Activated CD4-positive, CD25-positive, alpha-beta regulatory T cell (primary cell): ENCODE measurements around the gene CEP85.
A peak's percentile ranks its signal among the peaks of the same experiment; 100 is the strongest.

Experiments used
- DNase-seq, 4 experiments: peaks; one replicate each; lab custom pipeline; 2025; lab: John Stamatoyannopoulos, UW

CEP85 gene

DNA sequence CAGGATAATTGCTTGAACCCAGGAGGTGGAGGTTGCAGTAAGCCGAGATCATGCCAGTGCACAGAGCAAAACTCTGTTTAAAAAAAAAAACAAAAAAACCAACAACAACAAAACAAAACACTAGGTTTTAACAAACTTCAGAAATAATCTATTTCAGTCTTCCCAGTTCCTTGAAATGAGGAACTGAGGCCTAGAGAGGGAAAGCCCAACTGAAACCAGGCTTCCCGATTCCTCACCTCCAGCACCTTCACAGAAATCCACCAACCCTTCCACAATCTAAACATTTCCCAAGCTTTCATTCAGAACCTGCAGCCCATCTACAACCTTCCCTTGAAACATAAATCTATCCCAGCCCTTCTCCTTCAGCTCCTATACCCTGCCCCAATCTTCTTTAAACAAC is 83.1 kb downstream of the CEP85 start:
- no peak for DNase-seq

DNA sequence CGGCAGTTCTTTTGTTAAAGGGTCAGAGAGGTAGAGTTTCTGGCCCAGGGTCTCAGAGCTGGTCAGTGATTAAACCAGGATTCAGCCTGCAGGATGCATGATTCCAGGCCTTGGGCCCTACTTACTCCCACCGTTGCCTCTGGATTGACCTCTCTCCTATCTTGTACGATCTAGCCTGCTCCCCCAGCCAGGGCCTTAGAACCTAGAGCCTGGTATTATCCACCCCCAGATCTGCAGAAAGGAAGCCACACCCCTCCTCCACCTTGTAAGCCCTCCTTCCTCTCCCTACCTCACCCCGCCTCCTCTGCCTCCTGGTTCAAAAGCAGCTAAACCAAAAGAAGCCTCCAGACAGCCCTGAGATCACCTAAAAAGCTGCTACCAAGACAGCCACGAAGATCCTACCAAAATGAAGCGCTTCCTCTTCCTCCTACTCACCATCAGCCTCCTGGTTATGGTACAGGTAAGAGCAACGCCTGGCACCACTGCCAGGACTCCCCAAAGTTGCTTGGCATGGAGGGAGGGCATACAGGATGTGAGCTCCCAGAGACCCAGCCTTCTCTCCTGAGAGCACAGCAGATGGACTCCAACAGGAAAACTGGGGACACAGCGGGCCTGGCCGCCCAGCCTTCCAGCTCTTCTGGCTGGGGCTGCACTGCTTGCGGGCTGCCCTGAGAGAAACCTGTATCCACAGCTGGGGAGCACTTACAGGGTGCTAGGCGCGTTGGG is 83.8 kb downstream of the CEP85 start, which contains the start of gene CD52:
Gene CD52, plus strand, starts transcription at position 347 of the 726 bp plus-strand sequence. Its CDS starts 60 bp downstream, at position 407.
- peak in 3 of 4 experiments; percentile 20 to 57 (median 43) for DNase-seq

DNA sequence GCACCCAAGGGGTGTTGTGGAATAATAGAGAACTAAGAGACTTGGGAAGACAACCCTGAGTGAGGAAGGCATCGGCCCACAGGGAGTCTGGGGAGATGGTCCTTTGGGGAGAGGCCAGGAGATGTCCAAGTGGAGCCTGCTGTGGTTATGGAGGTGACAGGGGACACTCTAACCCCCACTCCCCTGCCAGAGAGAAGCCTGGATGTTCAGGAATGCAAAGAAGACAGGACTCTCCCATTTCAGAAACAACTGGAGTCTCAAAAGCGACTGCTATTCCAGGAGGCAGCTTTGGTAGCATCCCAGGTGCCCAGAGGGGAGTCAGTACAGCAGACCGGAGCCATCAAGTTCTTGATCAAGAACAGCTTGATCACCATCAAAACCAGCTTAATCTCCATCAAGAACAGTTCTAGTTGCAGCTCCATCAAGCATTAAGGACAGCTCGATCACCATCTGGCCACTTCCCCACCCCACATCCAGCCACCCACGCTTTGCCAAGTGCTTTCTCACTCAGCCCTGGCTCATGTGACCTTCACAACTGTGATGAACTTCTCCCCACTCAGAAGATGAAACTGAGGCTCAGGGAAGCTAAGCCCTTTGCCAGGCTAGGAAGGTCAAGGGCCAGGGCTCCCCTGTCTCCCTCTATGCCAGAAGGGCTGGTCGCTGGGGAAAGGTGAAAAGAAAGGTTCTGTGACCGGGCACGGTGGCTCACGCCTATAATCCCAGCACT is 84.5 kb downstream of the CEP85 start:
- DNase-seq: no peak

DNA sequence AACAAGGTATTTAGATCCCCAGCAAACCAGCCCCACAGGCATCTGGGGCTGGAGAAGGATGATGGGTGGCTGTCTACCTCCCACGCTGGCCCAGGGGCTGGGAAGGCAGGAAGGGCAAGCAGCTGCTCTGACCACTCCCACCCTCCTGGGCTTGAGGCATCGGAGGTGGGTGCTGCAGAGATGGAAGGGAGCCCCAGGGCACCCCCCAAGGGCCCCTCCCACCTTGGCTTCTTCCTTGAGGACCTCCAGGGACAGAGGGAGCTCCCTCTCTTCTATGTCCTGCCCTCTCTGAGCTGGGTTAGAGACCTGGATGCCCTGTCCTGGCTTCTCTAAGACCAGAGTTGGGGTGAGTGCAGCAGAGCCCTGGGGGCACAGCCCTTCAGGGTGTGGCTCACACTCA is 86.9 kb downstream of the CEP85 start:
- no peak for DNase-seq

DNA sequence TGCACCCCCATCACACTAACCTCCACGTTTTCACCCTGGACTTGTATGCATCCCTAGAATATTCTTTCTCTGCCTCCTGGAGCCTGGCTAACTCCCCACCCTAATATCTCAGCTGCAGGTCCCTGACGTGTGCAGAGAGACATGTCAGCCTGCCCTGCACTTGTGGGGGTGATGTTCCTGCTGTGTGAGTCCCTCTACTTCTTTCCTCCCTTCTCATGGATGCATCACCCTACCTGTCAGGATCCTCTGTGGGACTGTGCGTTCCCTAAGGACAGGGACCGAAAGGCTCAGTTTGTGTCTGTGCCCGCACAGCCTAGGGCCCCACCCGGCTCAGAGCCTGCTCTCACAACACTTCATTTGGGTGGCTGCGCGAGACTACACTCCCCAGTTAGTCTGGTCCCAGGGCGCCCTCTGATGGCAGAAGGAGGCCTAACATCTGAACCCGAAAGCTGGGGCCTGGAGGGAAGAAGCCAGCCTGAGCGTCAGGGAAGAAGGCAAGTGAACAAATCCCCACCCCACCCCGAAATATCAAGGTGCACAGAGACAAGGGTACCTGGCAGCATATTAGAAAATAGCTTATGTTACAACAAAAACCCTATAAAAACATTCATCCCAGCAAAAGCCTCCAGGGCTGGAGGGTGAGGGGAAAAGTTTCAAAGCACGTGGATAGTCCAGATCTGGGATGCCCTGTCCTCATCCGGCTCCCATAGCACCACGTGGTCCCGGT is 87.5 kb downstream of the CEP85 start:
- DNase-seq: peak; percentile 84 to 98 (median 88)

DNA sequence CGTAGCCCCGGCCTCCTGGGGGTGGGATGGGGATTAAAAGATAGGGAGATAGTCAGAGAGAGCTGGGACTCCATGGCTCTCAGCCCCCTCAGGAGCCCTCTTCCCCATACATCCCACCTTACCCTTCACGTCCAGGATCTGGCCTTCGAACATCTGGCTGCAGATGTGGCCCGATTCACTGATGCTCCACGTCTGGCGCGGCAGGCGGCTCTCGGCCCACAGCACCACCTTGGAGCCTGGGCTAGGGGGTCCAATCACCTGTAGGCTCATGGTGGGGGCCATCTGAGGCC is 88.0 kb downstream of the CEP85 start:
- no peak for DNase-seq

DNA sequence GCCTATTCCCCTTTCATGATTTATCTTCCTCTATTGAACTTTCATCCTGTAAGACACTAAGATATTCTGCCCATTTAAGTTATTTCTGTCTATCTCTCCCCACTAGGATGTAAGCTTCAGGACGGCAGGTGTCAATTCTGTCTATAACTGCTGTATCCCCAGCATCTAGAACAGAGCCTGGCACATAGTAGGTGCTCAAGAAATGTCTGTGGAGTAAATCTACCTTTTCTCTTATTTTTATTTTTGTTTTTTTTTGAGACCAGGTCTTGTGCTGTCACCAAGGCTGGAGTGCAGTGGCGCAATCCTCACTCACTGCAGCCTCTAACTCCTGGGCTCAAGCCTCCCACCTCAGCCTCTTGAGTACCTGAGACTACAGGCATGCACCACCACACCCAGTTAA is 89.4 kb downstream of the CEP85 start:
- DNase-seq: no peak

DNA sequence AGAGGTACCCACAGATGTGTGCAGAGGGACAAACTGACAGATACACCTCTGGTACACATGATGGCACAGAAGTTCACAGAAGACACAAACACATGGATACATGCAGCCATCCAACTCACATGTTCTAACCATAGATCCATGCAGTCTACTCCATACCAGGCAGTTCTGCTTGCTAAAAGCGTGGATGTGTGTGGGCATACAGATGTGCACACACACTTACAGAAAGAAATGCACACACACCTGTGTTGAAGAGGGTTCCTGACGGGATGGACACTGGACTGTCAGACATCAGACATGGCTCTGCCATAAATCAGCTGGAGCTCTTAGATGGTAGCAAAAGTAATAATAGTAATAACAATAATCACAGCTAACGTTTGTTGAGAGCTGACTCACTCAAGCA is 90.5 kb downstream of the CEP85 start:
- DNase-seq: no peak

DNA sequence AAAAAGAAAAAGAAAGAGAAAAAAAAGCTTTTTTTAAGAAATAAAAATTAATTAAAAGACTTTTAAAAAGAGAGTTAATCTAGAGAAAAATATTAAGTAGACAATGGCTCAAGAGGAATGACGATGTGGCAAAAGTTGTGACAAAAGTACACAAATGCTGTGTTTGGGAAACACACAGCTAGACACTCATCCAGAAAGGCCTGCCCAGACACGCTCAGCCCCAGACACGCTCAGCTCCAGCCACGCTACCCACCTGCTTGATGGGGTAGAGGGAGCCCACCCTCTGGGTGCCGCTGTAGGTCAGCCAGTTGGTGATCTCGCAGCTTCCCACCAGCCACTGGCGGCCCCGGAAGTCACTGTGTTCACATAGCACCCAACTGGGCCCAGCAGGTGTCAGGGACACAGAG is 94.0 kb downstream of the CEP85 start:
- DNase-seq: no peak
